HEK293 (cell line): ENCODE measurements around the gene KLHL4.

Source experiments
- SALL2 ChIP-seq: fragments of 450-650 bp; formaldehyde crosslinking; IDR thresholded peaks from 2 replicates; pipeline ENCODE4 v1.5.0; 2017; ENCODE audit warnings: missing biosample characterization, mild to moderate bottlenecking, missing genetic modification characterization, borderline replicate concordance
- YY2 ChIP-seq: fragments of 450-650 bp; formaldehyde crosslinking; IDR thresholded peaks from 2 replicates; pipeline ENCODE4 v1.5.1; 2016; ENCODE audit warnings: missing biosample characterization, missing genetic modification characterization
- ZFP3 ChIP-seq: fragments of 450-650 bp; formaldehyde crosslinking; IDR thresholded peaks from 2 replicates; pipeline ENCODE4 v1.5.1; 2016; ENCODE audit warnings: low read depth, missing biosample characterization, missing genetic modification characterization
- ZNF221 ChIP-seq: fragments of 450-650 bp; formaldehyde crosslinking; IDR thresholded peaks from 2 replicates; pipeline ENCODE4 v1.5.1; 2017; ENCODE audit warnings: missing biosample characterization, missing genetic modification characterization, borderline replicate concordance
- ZNF311 ChIP-seq: fragments of 450-650 bp; formaldehyde crosslinking; IDR thresholded peaks from 2 replicates; pipeline ENCODE4 v1.5.1; 2017; ENCODE audit warnings: missing biosample characterization, missing genetic modification characterization, borderline replicate concordance
- TF ChIP-seq, protein P1 (sequence below): IDR thresholded peaks from 2 replicates; pipeline ENCODE4 v1.6.1; 2011; ENCODE audit warnings: mild to moderate bottlenecking, low read depth, low read length, borderline replicate concordance
- TF ChIP-seq, protein P2 (sequence below): fragments of 450-650 bp; formaldehyde crosslinking; IDR thresholded peaks from 2 replicates; pipeline ENCODE4 v1.5.1; 2016; ENCODE audit warnings: missing biosample characterization, missing genetic modification characterization
- TF ChIP-seq, protein P3 (sequence below): fragments of 450-650 bp; formaldehyde crosslinking; IDR thresholded peaks from 2 replicates; pipeline ENCODE4 v1.5.1; 2016; ENCODE audit warnings: missing biosample characterization, missing genetic modification characterization

DNA sequence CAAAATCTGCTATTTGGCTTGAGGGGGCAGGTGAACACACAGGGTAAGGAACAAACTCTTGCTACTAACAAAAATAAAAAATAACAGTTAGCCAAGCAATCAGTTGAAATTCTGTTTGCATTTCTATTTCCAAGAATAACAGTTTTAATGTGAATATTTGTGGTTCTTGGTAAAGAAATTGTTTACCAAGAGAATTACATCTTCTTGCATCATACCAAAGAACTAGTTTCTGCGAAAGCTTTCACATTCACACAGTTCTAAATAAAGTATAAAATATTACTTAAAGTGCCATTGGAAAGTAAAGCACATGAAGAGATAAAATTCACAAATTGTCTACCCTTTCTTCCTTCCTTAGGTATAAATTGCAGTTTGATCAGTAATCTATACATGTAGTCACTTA is 54.4 kb downstream of the KLHL4 start:
- TF ChIP-seq YY2: no peak
- TF ChIP-seq SALL2 (tag by site-specific recombination): no peak
- TF ChIP-seq, protein P1, sequence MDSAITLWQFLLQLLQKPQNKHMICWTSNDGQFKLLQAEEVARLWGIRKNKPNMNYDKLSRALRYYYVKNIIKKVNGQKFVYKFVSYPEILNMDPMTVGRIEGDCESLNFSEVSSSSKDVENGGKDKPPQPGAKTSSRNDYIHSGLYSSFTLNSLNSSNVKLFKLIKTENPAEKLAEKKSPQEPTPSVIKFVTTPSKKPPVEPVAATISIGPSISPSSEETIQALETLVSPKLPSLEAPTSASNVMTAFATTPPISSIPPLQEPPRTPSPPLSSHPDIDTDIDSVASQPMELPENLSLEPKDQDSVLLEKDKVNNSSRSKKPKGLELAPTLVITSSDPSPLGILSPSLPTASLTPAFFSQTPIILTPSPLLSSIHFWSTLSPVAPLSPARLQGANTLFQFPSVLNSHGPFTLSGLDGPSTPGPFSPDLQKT: no peak
- TF ChIP-seq, protein P2, sequence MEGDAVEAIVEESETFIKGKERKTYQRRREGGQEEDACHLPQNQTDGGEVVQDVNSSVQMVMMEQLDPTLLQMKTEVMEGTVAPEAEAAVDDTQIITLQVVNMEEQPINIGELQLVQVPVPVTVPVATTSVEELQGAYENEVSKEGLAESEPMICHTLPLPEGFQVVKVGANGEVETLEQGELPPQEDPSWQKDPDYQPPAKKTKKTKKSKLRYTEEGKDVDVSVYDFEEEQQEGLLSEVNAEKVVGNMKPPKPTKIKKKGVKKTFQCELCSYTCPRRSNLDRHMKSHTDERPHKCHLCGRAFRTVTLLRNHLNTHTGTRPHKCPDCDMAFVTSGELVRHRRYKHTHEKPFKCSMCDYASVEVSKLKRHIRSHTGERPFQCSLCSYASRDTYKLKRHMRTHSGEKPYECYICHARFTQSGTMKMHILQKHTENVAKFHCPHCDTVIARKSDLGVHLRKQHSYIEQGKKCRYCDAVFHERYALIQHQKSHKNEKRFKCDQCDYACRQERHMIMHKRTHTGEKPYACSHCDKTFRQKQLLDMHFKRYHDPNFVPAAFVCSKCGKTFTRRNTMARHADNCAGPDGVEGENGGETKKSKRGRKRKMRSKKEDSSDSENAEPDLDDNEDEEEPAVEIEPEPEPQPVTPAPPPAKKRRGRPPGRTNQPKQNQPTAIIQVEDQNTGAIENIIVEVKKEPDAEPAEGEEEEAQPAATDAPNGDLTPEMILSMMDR (tag by site-specific recombination): no peak
- TF ChIP-seq ZFP3 (tag by site-specific recombination): no peak
- TF ChIP-seq, protein P3, sequence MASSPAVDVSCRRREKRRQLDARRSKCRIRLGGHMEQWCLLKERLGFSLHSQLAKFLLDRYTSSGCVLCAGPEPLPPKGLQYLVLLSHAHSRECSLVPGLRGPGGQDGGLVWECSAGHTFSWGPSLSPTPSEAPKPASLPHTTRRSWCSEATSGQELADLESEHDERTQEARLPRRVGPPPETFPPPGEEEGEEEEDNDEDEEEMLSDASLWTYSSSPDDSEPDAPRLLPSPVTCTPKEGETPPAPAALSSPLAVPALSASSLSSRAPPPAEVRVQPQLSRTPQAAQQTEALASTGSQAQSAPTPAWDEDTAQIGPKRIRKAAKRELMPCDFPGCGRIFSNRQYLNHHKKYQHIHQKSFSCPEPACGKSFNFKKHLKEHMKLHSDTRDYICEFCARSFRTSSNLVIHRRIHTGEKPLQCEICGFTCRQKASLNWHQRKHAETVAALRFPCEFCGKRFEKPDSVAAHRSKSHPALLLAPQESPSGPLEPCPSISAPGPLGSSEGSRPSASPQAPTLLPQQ (tag by site-specific recombination): no peak
- TF ChIP-seq ZNF221 (tag by site-specific recombination): no peak
- no peak for TF ChIP-seq ZNF311
